HCT116 (cell line): ENCODE results near the gene EPHA1. TPM values are rescaled to one million over a fixed set of nuclear protein-coding genes. Genes with fewer than 3 reads are reported as not detected.

Source experiments
- ATAC-seq: fragments of 200-7000 bp; cut with Tn5 transposase; 2 replicates; pipeline ENCODE4 v1.9.1; 2020; ENCODE audit warnings: mild to moderate bottlenecking, moderate library complexity
- BruUV-seq: library from RNA; stranded (reverse); fragments of 400-500 nt; replicated peaks from 2 replicates; lab custom pipeline; 2021; lab: Mats Ljungman, UMichigan
- CTCF ChIA-PET: fragments of 300-600 bp; sonication (Branson Sonifier 250); formaldehyde crosslinking; loops from one replicate; lab custom pipeline; 2021; ENCODE audit warnings: antibody characterized with exemption; lab: Charles Lee
- POLR2A ChIA-PET: fragments of 300-600, 350-600 bp; sonication (Branson Sonifier 250); formaldehyde crosslinking; loops from one replicate; lab custom pipeline; 2021; ENCODE audit warnings: antibody characterized with exemption; lab: Charles Lee
- RAD21 ChIA-PET, 2 experiments: fragments of 300-600 bp; sonication (Branson Sonifier 250); formaldehyde crosslinking; loops; one replicate each; lab custom pipeline; 2023; ENCODE audit warnings: low total read pairs in 2 of 2; ENCODE audit not compliant: uncharacterized antibody in 2 of 2, unreplicated experiment in 2 of 2, low non-redundant PET in 1 of 2; lab: Charles Lee
- DNase-seq: peaks from one replicate; pipeline ENCODE4 v3.0.0-alpha.2; 2010; ENCODE audit warnings: low read depth, low spot score
- H2AFZ ChIP-seq: fragments of 200-600 bp; shearing (Covaris generic), sonication (generic); 2 replicates; pipeline ENCODE4 v1.6.1; 2017; ENCODE audit warnings: low read depth, mixed run types, mixed read lengths, antibody characterized with exemption, low read length; ENCODE audit not compliant: poor library complexity, severe bottlenecking
- H3K27ac ChIP-seq: 2 replicates; pipeline ENCODE4 v1.5.1; 2012; ENCODE audit warnings: low read depth, low read length
- H3K27me3 ChIP-seq: fragments of 200-600 bp; sonication (generic); 2 replicates; pipeline ENCODE4 v1.6.1; 2016; ENCODE audit warnings: mixed run types, low read length, mixed read lengths; ENCODE audit not compliant: insufficient read depth
- H3K36me3 ChIP-seq, 2 experiments: fragments of 200-500 bp in 1 of 2; fragments of 200-600 bp in 1 of 2; sonication (Bioruptor generic) in 1 of 2; sonication (generic) in 1 of 2; 2 replicates each; pipeline versions ENCODE4 v1.5.1 to v1.6.1; 2014 to 2016; ENCODE audit warnings: low read length in 2 of 2, inconsistent platforms in 1 of 2, mixed read lengths in 1 of 2, mixed run types in 1 of 2; ENCODE audit not compliant: insufficient read depth in 2 of 2, control insufficient read depth in 1 of 2
- H3K4me1 ChIP-seq, 2 experiments: fragments of 200-600 bp in 1 of 2; sonication (generic) in 1 of 2; 2 replicates each; pipeline versions ENCODE4 v1.5.1 to v1.6.1; 2012 to 2017; ENCODE audit warnings: low read length in 2 of 2, inconsistent platforms in 1 of 2, mild to moderate bottlenecking in 1 of 2, mixed read lengths in 1 of 2, mixed run types in 1 of 2, moderate library complexity in 1 of 2; ENCODE audit not compliant: insufficient read depth in 2 of 2, control insufficient read depth in 1 of 2
- H3K4me2 ChIP-seq: fragments of 200-600 bp; sonication (generic); 2 replicates; pipeline ENCODE4 v1.6.1; 2017; ENCODE audit warnings: mixed run types, low read length, mixed read lengths
- H3K4me3 ChIP-seq, 2 experiments: fragments of 200-600 bp in 1 of 2; sonication (generic) in 1 of 2; replicated peaks in 1 of 2; 2 replicates each; pipeline ENCODE4 v1.5.1; 2011 to 2016; ENCODE audit warnings: low read length in 2 of 2, control low read depth in 1 of 2, low read depth in 1 of 2, mild to moderate bottlenecking in 1 of 2, mixed read lengths in 1 of 2, mixed run types in 1 of 2
- H3K79me2 ChIP-seq: fragments of 200-600 bp; sonication (generic); 2 replicates; pipeline ENCODE4 v1.6.1; 2017; ENCODE audit warnings: mild to moderate bottlenecking, mixed run types, low read length, moderate library complexity, mixed read lengths; ENCODE audit not compliant: insufficient read depth
- H3K9ac ChIP-seq: fragments of 200-600 bp; sonication (generic); 2 replicates; pipeline ENCODE4 v1.6.1; 2016; ENCODE audit warnings: low read length, mixed read lengths
- H3K9me2 ChIP-seq: fragments of 200-600 bp; sonication (generic), shearing (Covaris generic); 2 replicates; pipeline ENCODE4 v1.6.1; 2017; ENCODE audit warnings: mixed run types, mild to moderate bottlenecking, moderate library complexity; ENCODE audit not compliant: insufficient read depth
- H3K9me3 ChIP-seq, 2 experiments: fragments of 200-500 bp in 1 of 2; fragments of 200-600 bp in 1 of 2; sonication (Bioruptor generic) in 1 of 2; sonication (generic) in 1 of 2; 2 replicates each; pipeline ENCODE4 v1.6.1; 2014 to 2017; ENCODE audit warnings: low read length in 2 of 2, mixed read lengths in 2 of 2, inconsistent platforms in 1 of 2, low read depth in 1 of 2, mild to moderate bottlenecking in 1 of 2, mixed run types in 1 of 2, moderate library complexity in 1 of 2; ENCODE audit not compliant: control insufficient read depth in 1 of 2, insufficient read depth in 1 of 2
- H4K20me1 ChIP-seq: fragments of 200-600 bp; sonication (generic), shearing (Covaris generic); 2 replicates; pipeline ENCODE4 v1.6.1; 2017; ENCODE audit warnings: mixed run types, mild to moderate bottlenecking, moderate library complexity; ENCODE audit not compliant: insufficient read depth
- CBX3 ChIP-seq: IDR thresholded peaks from 2 replicates; pipeline ENCODE4 v1.6.1; 2012; ENCODE audit warnings: low read depth
- CEBPB ChIP-seq: IDR thresholded peaks from 2 replicates; pipeline ENCODE4 v1.6.1; 2012; ENCODE audit warnings: low read depth
- CTCF ChIP-seq, 3 experiments: fragments of 200-600 bp in 1 of 3; sonication (generic) in 1 of 3; IDR thresholded peaks in 2 of 3; conservative IDR thresholded peaks in 1 of 3; 2 replicates each; pipeline ENCODE4 v1.5.1; 2012 to 2017; ENCODE audit warnings: low read depth in 2 of 3, low read length in 2 of 3, antibody characterized with exemption in 1 of 3, borderline replicate concordance in 1 of 3, control low read depth in 1 of 3, mild to moderate bottlenecking in 1 of 3, mixed read lengths in 1 of 3, mixed run types in 1 of 3, moderate library complexity in 1 of 3; ENCODE audit not compliant: insufficient read depth in 1 of 3
- ELF1 ChIP-seq: IDR thresholded peaks from 2 replicates; pipeline ENCODE4 v1.6.1; 2012; ENCODE audit warnings: low read depth, borderline replicate concordance
- EZH2 ChIP-seq: fragments of 200-600 bp; sonication (generic); IDR thresholded peaks from 2 replicates; pipeline ENCODE4 v1.6.1; 2017; ENCODE audit warnings: antibody characterized with exemption, mixed run types
- EZH2phosphoT487 ChIP-seq: fragments of 200-600 bp; IDR thresholded peaks from 2 replicates; pipeline ENCODE4 v1.6.1; 2018; ENCODE audit warnings: antibody characterized with exemption, borderline replicate concordance
- FOSL1 ChIP-seq: IDR thresholded peaks from 2 replicates; pipeline ENCODE4 v1.6.1; 2012; ENCODE audit warnings: low read depth
- JUND ChIP-seq: IDR thresholded peaks from 2 replicates; pipeline ENCODE4 v1.6.1; 2012
- MAX ChIP-seq: IDR thresholded peaks from 2 replicates; pipeline ENCODE4 v1.6.1; 2012
- POLR2A ChIP-seq: IDR thresholded peaks from 2 replicates; pipeline ENCODE4 v1.7.0; 2011; ENCODE audit warnings: borderline replicate concordance; ENCODE audit not compliant: insufficient read depth, insufficient read length; ENCODE audit errors: extremely low read depth
- RAD21 ChIP-seq: IDR thresholded peaks from 2 replicates; pipeline ENCODE4 v1.6.1; 2012; ENCODE audit warnings: low read depth, mild to moderate bottlenecking
- REST ChIP-seq: IDR thresholded peaks from 2 replicates; pipeline ENCODE4 v1.6.1; 2012; ENCODE audit warnings: low read depth
- SRF ChIP-seq: IDR thresholded peaks from 2 replicates; pipeline ENCODE4 v1.6.1; 2012; ENCODE audit warnings: low read depth
- YY1 ChIP-seq: IDR thresholded peaks from 2 replicates; pipeline ENCODE4 v1.6.1; 2011; ENCODE audit warnings: low read length, low read depth, moderate library complexity, mild to moderate bottlenecking; ENCODE audit not compliant: insufficient replicate concordance; ENCODE audit errors: extremely low read depth
- ZBTB33 ChIP-seq: IDR thresholded peaks from 2 replicates; pipeline ENCODE4 v1.6.1; 2011; ENCODE audit warnings: mild to moderate bottlenecking, low read length, moderate library complexity; ENCODE audit not compliant: insufficient replicate concordance; ENCODE audit errors: extremely low read depth
- ZFX ChIP-seq: fragments of 450-650 bp; IDR thresholded peaks from 2 replicates; pipeline ENCODE4 v1.6.1; 2017
- ZNF274 ChIP-seq: fragments of 200-500 bp; sonication (Bioruptor generic); IDR thresholded peaks from 2 replicates; pipeline ENCODE4 v1.6.1; 2014; ENCODE audit warnings: mild to moderate bottlenecking, low read depth, low read length, inconsistent platforms
- intact Hi-C: fragments of 100-400 bp; cut with micrococcal nuclease; formaldehyde crosslinking; loops from 2 replicates; pipeline ENCODE4 v1.10.0; 2022
- total RNA-seq: library from RNA; stranded (reverse); gene quantifications from one replicate; pipeline ENCODE4 v1.2.1, GENCODE V29; 2021; ENCODE audit not compliant: unreplicated experiment

EPHA1 gene
- total RNA-seq, 1 experiment from 2014 or later = 29.9 TPM

- no peak for TF ChIP-seq RAD21
- TF ChIP-seq SRF = no peak
- no peak for TF ChIP-seq CTCF (IDR thresholded peaks at IDR 0.05 in 2 of 3, conservative IDR thresholded peaks at IDR 0.05 in 1 of 3; ENCODE audit: borderline replicate concordance in 1 of 3, insufficient read depth in 1 of 3, low read depth in 2 of 3, low read length in 2 of 3)
- no peak for TF ChIP-seq CBX3
- TF ChIP-seq EZH2phosphoT487 = no peak
- TF ChIP-seq CEBPB = no peak
- TF ChIP-seq FOSL1 = no peak
- no peak for TF ChIP-seq YY1
- no peak for TF ChIP-seq ZFX
- TF ChIP-seq MAX = no peak
- TF ChIP-seq EZH2 = no peak
- no peak for TF ChIP-seq POLR2A
- no peak for TF ChIP-seq REST
- no peak for TF ChIP-seq ZNF274
- no peak for TF ChIP-seq JUND
- no peak for TF ChIP-seq ZBTB33
- TF ChIP-seq ELF1 = no peak
- Histone ChIP-seq H3K4me1 (peaks cover 15 to 22% of the 10 kb centered on the region in 2 experiments; a peak in 3 of 4 replicates), H3K9ac (no peak overlapping the region), H3K4me2 (no peak overlapping the region), H4K20me1 (no peaks in the 10 kb centered on the region), H3K79me2 (peaks cover 3% of the 10 kb centered on the region; the same call in 1 of the 2 replicates), H3K9me3 (no peaks in the 10 kb centered on the region), H3K27me3 (no peaks in the 10 kb centered on the region), H3K9me2 (no peaks in the 10 kb centered on the region), H3K36me3 (no peaks in the 10 kb centered on the region; a peak in 2 of 4 replicates), H3K4me3 (no peak overlapping the region), H2AFZ (no peak overlapping the region), H3K27ac (no peak overlapping the region)
- ChIA-PET RAD21 (no interaction called here), POLR2A (interaction anchor here (1.6 kb wide), 1 partner anchor 9 kb away, joined by 5 read pairs; no protein-coding TSS in a partner anchor), CTCF (interaction anchor here (0.6 kb wide), 1 partner anchor 25 kb away, joined by 3 read pairs; no protein-coding TSS in a partner anchor)
- intact Hi-C loops = loop anchor here (5.0 kb wide), 2 partner anchors 103 to 148 kb away; no protein-coding TSS in a partner anchor
- DNase-seq (no peak), ATAC-seq (no peak)
- no TSS peak for BruUV-seq
Observed at GRCh38 chr7:143405173-143406001, 3.3 kb downstream of the EPHA1 start.
